ENCODE measurements around the gene KCNK3.

DNA sequence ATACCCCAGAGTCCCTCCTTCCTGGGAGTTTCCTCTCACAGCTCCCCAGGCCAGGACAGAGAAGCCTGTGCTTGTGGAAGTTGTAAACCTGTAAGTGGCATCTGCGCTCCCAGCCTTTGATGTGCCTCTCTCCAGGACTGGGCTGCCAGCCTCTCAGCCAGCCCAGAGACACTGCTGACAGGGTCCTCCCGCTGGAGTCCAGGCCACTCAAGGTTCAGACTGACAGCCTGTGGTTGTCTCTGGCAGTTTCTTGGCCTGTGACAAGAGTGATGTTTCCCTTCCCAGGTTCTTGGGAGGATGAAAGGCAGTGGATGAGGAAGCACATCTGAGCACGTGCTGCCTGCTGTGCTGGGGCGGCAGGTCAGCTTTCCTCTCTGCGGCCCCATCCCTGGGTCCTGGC is 74.6 kb downstream of the KCNK3 start:
- TF ChIP-seq GATA2 (IDR thresholded peaks at IDR 0.05; ENCODE audit: low read depth, low read length) (no peak), GATA3 (IDR thresholded peaks at IDR 0.05; ENCODE audit: low read depth, low read length) (no peak)

Data from SH-SY5Y (cell line).